ENCODE data around the gene N4BP2L1.

DNA sequence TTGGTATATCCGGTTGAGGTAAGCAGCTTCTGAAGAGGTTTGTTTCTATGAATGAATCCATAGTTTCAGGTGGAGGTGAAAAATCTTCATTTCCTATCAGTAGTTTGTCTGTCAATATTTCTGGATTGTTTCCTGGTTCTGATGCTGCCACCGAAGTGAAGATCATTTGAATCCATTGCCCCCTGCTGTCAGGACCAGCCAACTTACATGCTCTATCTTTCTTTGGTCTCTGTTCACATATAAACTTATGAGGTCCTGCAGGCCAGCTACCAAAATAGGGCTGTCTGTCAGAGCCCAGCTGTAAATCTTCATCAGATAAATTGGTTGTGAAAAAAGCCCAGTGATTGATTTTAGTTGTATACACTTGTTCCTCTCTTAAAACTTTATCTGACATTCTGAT is 15.2 kb upstream of the N4BP2L1 start:
- TF ChIP-seq JUND (IDR thresholded peaks at IDR 0.05) (no peak), MXI1 (IDR thresholded peaks at IDR 0.05; ENCODE audit: low read depth, low read length) (no peak), RXRA (IDR thresholded peaks at IDR 0.05; ENCODE audit: borderline replicate concordance, low read depth) (no peak), TAF1 (IDR thresholded peaks at IDR 0.05; ENCODE audit: borderline replicate concordance, low read depth, low read length) (no peak), NFIC (IDR thresholded peaks at IDR 0.05; ENCODE audit: borderline replicate concordance) (no peak)
- TF ChIP-seq, protein P1, sequence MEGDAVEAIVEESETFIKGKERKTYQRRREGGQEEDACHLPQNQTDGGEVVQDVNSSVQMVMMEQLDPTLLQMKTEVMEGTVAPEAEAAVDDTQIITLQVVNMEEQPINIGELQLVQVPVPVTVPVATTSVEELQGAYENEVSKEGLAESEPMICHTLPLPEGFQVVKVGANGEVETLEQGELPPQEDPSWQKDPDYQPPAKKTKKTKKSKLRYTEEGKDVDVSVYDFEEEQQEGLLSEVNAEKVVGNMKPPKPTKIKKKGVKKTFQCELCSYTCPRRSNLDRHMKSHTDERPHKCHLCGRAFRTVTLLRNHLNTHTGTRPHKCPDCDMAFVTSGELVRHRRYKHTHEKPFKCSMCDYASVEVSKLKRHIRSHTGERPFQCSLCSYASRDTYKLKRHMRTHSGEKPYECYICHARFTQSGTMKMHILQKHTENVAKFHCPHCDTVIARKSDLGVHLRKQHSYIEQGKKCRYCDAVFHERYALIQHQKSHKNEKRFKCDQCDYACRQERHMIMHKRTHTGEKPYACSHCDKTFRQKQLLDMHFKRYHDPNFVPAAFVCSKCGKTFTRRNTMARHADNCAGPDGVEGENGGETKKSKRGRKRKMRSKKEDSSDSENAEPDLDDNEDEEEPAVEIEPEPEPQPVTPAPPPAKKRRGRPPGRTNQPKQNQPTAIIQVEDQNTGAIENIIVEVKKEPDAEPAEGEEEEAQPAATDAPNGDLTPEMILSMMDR (IDR thresholded peaks at IDR 0.05): peak; percentile 43
- TF ChIP-seq, protein P2, sequence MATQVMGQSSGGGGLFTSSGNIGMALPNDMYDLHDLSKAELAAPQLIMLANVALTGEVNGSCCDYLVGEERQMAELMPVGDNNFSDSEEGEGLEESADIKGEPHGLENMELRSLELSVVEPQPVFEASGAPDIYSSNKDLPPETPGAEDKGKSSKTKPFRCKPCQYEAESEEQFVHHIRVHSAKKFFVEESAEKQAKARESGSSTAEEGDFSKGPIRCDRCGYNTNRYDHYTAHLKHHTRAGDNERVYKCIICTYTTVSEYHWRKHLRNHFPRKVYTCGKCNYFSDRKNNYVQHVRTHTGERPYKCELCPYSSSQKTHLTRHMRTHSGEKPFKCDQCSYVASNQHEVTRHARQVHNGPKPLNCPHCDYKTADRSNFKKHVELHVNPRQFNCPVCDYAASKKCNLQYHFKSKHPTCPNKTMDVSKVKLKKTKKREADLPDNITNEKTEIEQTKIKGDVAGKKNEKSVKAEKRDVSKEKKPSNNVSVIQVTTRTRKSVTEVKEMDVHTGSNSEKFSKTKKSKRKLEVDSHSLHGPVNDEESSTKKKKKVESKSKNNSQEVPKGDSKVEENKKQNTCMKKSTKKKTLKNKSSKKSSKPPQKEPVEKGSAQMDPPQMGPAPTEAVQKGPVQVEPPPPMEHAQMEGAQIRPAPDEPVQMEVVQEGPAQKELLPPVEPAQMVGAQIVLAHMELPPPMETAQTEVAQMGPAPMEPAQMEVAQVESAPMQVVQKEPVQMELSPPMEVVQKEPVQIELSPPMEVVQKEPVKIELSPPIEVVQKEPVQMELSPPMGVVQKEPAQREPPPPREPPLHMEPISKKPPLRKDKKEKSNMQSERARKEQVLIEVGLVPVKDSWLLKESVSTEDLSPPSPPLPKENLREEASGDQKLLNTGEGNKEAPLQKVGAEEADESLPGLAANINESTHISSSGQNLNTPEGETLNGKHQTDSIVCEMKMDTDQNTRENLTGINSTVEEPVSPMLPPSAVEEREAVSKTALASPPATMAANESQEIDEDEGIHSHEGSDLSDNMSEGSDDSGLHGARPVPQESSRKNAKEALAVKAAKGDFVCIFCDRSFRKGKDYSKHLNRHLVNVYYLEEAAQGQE (IDR thresholded peaks at IDR 0.05; ENCODE audit: low read depth, low read length): no peak

Data from SK-N-SH (cell line).